ENCODE measurements around the gene PIGV.

DNA sequence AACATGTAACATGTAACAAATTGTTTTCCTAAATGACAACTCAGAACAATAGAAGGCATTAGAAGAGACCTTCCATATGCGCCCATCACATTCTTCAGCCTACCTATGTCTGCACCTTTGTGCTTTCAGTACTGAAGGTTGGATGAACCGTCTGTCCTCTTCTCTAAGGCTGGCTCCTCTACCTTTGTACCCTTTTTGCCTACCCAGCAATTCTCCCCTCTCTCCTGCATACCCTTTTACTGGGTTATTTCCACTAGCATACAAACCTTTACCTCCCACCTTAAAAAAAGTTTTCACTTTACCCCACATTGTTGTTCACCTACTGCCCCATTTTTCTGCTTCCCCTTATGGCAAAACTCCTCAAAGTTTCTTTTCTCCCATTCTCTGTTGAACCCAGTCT is 5.2 kb downstream of the PIGV start:
- TF ChIP-seq, protein P1, sequence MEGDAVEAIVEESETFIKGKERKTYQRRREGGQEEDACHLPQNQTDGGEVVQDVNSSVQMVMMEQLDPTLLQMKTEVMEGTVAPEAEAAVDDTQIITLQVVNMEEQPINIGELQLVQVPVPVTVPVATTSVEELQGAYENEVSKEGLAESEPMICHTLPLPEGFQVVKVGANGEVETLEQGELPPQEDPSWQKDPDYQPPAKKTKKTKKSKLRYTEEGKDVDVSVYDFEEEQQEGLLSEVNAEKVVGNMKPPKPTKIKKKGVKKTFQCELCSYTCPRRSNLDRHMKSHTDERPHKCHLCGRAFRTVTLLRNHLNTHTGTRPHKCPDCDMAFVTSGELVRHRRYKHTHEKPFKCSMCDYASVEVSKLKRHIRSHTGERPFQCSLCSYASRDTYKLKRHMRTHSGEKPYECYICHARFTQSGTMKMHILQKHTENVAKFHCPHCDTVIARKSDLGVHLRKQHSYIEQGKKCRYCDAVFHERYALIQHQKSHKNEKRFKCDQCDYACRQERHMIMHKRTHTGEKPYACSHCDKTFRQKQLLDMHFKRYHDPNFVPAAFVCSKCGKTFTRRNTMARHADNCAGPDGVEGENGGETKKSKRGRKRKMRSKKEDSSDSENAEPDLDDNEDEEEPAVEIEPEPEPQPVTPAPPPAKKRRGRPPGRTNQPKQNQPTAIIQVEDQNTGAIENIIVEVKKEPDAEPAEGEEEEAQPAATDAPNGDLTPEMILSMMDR (conservative IDR thresholded peaks at IDR 0.05; ENCODE audit: low read length) = no peak
- TF ChIP-seq EZH2phosphoT487 (IDR thresholded peaks at IDR 0.05; ENCODE audit: borderline replicate concordance) = no peak

Data from Loucy (cell line).